ENCODE measurements around the gene ZNF99.
"Not testable (repeated sequence)": the region's sequence is repeated elsewhere in the genome, so short reads cannot be mapped to it uniquely, and the experiment has no call there.

Gene ZNF99

DNA sequence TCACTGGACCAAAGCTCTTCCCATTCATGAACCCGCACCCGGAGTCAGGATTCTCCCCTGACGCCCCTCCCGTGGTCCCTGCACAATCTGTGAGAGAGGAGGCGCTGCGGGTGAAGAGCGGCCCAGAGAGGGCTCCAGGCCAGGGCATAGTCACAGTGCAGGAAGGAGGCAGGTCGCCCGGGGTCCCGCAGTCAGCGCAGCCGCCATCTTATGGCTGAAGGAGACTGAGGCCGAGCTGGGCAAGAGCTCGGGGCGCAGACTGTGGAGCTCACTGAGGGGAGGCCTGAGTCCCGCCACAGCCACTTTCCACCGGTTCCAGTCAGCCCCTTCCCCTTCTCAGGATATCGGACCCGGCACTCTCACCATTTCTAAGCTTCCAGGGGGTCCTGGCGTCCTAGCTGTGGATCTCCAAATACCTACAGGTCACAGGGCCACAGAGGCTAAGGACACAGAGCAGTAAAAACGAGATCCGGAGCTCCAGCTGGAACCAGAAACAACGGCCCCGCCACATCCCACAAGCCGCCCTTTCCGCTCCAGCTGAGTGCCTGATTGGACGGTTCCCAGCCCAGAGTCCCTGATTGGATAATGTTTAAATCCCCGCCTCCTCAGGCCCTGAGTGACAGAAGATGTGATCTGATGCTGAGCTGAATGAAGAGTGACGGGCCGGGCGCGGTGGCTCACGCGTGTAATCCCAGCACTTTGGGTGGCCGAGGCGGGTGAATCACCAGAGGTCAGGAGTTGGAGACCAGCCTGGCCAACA is at the start of gene ZNF99:
ZNF99 (minus strand) TSS at position 501 of the 760 bp plus-strand sequence; CDS start at position 366, 135 bp downstream.
- peak in 12 of 14 donors; percentile 2 to 57 (median 45) for DNase-seq

DNA sequence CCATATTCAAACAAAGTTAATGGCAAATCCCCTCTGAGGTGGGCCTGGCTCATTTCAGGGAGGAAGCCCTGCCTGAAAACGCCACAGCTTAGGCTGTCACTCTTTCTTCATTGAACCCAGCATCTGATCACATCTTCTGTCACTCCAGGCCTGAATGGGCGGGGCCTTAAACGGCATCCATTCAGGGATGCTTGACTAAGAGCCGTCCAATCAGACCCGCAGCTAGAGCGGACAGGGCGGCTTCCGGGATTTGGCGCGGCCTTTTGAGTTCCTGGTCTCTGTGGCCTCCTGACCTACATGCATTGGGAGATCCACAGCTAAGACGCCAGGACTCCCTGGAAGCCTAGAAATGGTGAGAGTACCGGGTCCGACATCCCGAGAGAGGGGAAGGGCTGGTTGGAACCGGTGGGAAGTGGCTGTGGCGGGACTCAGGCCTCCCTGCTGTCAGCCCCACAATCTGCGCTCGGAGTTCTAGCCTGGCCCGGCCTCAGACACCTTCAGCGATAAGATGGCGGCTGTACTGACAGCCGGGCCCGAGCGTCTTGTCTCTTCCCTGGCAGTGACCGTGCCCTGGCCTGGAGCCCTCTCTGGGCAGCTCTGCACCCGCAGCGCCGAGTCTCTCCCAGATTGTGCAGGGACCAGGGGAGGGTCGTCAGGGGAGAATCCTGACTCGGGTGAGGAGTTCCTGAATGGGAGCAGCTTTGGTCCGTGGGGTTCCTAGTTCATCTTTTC is 48.2 kb upstream of the ZNF99 start, which contains the start of gene ZNF723:
ZNF723 (plus strand) TSS at position 261 of the 732 bp plus-strand sequence; CDS start at position 350, 89 bp downstream.
- DNase-seq: no peak

DNA sequence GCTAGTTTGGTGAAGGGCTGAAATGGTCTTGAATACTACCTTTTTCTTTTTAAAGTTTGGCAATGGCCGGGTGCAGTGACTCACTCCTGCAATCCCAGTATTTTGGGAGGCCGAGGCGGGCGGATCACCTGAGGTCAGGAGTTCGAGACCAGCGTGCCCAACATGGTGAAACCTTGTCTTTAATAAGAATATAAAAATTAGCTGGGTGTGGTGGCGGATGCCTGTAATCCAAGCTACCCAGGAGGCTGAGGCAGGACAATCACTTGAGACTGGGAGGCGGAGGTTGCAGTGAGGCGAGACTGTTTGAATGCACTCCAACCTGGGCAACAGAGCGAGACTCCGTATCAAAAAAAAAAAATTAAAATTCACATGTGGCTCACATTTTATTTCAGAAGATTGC is 47.3 kb upstream of the ZNF99 start:
- DNase-seq: no peak

DNA sequence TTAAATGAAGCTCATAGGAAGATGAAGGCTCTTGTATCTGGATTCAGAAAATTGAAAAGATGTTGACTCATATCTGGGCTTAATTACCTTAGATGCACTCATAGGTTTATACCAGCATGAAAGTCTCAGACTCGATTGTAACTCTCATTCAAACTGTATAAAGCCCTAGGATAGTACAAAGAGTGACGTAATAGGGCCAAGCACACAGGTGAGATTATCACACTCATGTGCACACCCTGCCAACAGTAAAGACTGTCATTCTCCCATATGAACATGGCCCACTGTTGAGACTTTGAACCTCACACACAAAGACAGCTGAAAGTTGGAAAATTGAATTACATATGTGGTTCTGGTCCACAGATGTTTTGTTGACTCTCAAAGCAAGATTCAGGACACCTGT is 30.2 kb upstream of the ZNF99 start:
- no peak for DNase-seq

DNA sequence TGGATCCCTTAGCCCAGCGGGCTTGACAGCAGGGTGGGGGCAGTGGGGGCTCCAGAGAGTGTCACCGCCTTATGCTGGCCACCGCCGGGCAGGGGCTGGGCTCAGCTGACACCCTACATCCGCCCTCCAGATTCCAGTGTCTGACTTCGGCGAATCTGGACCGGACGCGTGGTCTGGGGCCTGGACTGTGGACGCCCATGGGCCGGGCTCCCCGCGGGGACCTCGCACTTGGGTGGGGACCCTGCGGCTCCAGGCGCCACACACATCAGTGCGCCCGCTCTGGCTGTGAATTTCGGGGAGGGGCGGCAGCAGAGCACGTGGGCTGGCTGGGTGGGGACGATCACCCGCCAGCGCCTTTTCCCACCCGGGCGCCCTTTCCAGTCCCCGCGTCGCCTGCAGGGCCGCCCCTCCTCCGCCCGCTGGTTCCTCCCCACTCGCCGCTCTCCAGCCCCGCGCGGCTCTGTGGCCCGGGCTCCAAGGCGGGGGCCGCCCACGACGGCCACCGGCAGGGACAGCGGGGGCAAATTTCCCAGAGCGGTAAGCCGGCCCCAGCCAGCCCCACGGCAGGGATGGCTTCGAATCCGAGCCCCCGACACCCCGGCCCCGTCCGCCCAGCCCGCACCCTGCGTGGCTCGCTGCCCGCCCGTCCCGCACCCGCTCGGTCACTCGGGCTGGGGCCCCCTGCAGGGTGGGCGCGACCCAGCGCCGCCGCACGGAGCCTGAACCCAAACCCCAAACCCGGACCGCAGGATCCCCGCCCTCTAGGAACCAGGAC is 23.3 kb upstream of the ZNF99 start:
- no peak for DNase-seq

DNA sequence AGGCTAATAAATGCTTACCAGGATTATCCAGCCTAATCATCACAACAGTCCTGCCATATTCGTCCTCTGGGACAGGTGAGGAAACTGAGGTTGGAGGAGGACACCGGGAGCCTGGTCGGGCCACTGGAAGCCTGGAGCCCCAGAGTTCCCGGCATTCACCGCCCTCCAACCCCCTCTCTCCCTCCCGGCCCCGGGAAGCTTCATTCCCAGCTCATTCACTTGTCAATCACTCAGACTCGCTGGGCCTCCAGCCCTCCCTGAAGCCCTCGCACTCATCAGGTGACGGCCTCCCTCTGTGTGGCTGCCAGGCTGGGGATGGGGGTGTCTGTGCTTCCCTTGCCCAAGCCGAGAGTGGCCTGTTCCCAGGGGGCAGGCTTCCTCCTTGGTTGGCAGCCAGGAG is 22.5 kb upstream of the ZNF99 start:
- DNase-seq: no peak

DNA sequence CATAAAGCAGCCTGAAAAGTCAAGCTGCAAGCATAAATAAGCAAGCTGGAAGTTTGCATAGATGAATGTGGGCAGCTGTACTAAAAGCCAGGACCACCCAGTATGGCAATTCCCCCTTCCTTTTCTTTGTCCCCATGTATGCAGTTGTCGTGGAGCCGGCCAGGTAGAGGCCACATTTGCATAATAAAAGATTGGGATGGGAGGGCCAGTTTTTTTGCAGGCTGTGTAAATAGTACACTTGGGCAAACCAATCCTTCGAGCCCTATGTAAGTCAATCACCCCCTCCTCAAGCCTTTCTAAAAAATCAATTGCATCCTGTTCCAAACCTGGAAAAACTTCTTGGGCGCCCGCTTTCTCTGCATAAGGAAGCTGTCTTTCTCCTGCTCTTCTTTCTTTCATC is 13.1 kb upstream of the ZNF99 start:
- no peak for DNase-seq

DNA sequence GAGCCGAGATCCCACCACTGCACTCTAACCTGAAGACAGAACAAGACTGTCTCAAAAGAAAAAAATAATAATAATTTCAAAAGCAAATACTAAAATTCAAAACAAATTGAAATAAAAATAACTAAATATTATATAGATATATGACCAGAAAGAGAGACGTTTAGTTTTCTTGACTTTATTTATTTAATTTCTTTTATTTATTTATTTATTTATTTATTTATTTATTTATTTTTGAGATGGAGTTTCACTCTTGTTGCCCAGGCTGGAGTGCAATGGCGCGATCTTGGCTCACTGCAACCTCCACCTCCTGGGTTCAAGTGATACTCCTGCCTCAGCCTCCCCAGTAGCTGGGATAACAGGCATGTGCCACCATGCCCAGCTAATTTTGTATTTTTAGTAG is 8.9 kb upstream of the ZNF99 start:
- DNase-seq: not testable (repeated sequence)

DNA sequence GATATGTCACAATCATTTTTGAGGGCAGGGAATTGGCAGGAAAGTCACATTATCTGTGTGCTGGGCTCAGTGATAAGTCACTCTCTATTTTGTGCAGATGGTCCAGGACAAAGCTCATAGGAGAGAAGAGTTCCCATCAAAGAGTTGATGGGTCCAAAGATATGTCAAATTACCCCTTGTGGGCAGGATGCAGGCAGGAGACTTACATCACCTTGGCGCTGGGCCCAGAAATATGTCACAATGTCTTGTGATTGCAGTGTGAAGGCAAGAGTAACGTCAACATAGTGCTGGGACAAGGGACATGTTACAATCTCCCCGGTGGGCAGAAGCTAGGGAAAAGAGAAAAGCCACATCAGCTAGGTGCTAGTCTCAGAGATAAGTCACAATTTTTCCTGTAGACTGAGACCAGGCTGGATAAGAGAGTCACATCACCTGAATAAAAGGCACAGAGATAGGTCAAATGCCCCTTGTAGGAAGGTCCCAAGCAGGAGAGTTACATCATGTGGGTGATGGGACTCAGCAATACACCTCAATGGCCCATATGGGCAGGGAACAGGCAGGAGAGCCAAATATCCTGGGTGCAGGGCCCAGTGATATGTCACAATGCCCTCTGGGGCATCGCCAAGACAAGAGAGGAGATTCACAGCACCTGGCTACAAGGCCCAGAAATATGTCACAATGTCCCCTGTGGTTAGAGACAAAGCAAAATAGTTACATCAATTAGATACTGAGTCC is 47.9 kb downstream of the ZNF99 start:
- no peak for DNase-seq

DNA sequence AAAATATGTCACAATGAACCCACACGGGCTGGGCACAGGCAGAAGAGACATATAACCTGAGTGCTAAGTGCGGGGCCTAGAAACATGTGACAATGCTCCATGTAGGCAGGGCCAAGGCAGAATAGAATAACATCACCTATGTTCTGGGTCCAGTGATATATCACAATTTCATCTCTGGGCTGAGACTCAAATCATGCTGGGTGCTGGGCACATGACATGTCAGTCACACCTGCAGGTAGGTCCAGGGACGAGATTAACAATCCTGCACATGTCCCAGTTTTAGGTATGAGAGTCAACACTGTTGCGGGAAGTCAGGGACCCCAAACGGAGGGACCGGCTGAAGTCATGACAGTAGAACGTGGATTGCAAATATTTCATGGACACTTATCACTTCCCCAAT is 50.3 kb downstream of the ZNF99 start:
- DNase-seq: no peak

DNA sequence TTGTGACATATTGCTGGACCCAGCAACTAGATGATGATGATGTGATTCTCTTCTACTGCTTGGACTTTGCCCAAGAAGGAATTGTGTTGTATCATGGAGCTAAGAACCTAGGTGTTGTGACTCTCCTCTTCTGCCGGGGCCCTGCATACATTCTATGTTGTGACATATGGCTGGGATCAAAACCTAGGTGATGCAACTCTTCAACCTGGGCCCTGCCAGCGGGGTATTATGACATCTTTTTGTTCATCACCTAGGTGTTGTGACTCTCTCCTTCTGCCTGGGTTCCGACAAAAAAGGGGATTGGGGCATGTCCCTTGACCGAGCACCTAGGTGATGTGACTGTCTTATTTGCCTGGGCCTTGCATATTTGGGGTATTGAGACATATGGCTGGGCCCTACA is 55.7 kb downstream of the ZNF99 start:
- DNase-seq: not testable (repeated sequence)

DNA sequence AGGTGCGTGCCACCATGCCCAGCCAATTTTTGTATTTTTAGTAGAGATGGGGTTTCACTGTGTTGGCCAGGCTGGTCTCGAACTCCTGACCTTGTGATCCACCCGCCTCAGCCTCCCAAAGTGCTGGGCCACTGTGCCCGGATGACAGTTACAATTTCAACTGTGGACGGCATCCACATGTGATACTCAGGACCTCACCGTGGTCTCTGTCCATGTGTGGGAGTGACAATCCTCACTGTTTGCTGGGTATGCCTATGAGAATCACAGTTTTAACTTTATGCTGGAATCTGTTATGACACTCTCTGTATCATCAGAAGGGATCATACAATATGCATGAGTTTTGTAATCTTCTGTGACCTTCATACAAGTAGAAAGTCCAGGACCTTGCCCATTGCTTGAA is 62.4 kb downstream of the ZNF99 start:
- DNase-seq: not testable (repeated sequence)

DNA sequence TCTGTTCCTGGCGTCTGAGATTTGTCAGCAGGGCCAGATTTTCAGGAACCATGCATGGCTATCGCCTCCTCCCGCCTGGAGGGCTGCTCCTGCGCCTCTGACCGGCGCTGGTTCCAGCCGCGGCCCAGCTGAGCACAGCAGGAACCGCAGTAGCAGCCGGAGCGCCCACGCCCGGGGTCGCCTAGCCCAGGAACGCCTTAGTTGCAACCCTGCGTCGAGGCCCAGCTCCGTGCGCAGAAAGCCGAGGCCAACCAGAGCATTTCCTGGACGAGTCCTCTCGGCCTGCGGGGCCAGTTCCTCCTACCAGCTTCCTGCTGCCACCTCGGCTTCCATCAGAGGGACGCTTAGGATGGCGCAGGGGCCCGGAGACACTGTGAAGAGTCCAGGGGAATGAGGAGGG is 75.0 kb downstream of the ZNF99 start:
- no peak for DNase-seq

DNA sequence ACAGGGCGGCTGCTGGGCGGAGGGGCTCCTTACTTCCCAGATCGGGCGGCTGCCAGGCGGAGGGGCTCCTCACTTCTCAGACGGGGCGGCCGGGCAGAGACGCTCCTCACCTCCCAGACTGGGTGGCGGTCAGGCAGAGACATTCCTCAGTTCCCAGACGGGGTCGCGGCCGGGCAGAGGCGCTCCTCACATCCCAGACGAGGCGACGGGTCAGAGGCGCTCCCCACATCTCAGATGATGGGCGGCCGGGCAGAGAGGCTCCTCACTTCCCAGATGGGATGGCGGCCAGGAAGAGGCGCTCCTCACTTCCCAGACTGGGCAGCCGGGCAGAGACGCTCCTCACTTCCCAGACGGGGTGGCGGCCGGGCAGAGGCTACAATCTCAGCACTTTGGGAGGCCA is 80.9 kb downstream of the ZNF99 start:
- not testable (repeated sequence) for DNase-seq

DNA sequence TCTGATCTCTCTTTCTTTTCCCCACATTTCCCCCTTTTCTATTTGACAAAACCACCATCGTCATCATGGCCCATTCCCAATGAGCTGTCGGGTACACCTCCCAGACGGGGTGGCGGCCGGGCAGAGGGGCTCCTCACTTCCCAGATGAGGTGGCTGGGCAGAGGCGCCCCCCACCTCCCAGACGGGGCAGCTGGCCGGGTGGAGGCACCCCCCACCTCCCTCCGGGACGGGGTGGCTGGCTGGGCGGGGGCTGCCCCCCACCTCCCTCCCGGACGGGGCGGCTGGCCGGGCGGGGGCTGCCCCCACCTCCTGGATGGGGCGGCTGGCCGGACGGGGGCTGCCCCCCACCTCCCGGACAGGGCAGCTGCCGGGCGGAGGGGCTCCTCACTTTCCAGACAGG is 81.3 kb downstream of the ZNF99 start:
- not testable (repeated sequence) for DNase-seq
